PC-3 (cell line): ENCODE data around the gene XPO1. TPM values are rescaled to one million over a fixed set of nuclear protein-coding genes. Genes with fewer than 3 reads are reported as not detected.

ENCODE experiments used
- ATAC-seq: fragments of 200-7000 bp; cut with Tn5 transposase; 2 replicates; pipeline ENCODE4 v1.9.1; 2020; ENCODE audit warnings: mild to moderate bottlenecking, moderate library complexity
- BruUV-seq: library from RNA; stranded (reverse); fragments of 400-500 nt; replicated peaks from 2 replicates; lab custom pipeline; 2021; lab: Mats Ljungman, UMichigan
- CTCF ChIA-PET: fragments of 300-600 bp; sonication (Branson Sonifier 250); formaldehyde crosslinking; loops from one replicate; lab custom pipeline; 2022; ENCODE audit warnings: antibody characterized with exemption; lab: Charles Lee
- POLR2A ChIA-PET: fragments of 300-600 bp; sonication (Branson Sonifier 250); formaldehyde crosslinking; loops from one replicate; lab custom pipeline; 2022; ENCODE audit warnings: antibody characterized with exemption; ENCODE audit not compliant: unreplicated experiment; lab: Charles Lee
- DNase-seq: peaks from one replicate; pipeline ENCODE4 v3.0.0-alpha.2; 2015
- H2AFZ ChIP-seq: fragments of 300-600 bp; sonication (generic); 2 replicates; pipeline ENCODE4 v1.6.0; 2016; ENCODE audit warnings: antibody characterized with exemption, low read length
- H3F3A ChIP-seq: fragments of 300-600 bp; sonication (generic); one replicate; pipeline ENCODE4 v1.6.0; 2017; ENCODE audit warnings: antibody characterized with exemption, low read length, control low read depth, mild to moderate bottlenecking; ENCODE audit not compliant: unreplicated experiment
- H3K27ac ChIP-seq: fragments of 300-600 bp; sonication (generic); 2 replicates; pipeline ENCODE4 v1.5.1; 2016; ENCODE audit warnings: mild to moderate bottlenecking, low read length
- H3K27me3 ChIP-seq: fragments of 300-600 bp; sonication (generic); 2 replicates; pipeline ENCODE4 v1.6.1; 2016; ENCODE audit warnings: low read length, mixed read lengths
- H3K36me3 ChIP-seq: fragments of 300-600 bp; sonication (generic); 2 replicates; pipeline ENCODE4 v1.6.1; 2016; ENCODE audit warnings: low read depth, mixed run types, low read length, mixed read lengths
- H3K4me1 ChIP-seq: fragments of 300-600 bp; sonication (generic); 2 replicates; pipeline ENCODE4 v1.5.1; 2016; ENCODE audit warnings: low read length; ENCODE audit not compliant: insufficient read depth
- H3K4me2 ChIP-seq: fragments of 300-600 bp; sonication (generic); 2 replicates; pipeline ENCODE4 v1.6.0; 2016; ENCODE audit warnings: low read length
- H3K4me3 ChIP-seq: fragments of 300-600 bp; sonication (generic); 2 replicates; pipeline ENCODE4 v1.5.1; 2016; ENCODE audit warnings: mild to moderate bottlenecking, low read length, mixed read lengths
- H3K79me2 ChIP-seq: fragments of 300-600 bp; sonication (generic); 2 replicates; pipeline ENCODE4 v1.6.1; 2017; ENCODE audit warnings: low read length, mixed read lengths
- H3K9ac ChIP-seq: fragments of 300-600 bp; sonication (generic); 2 replicates; pipeline ENCODE4 v1.6.0; 2016; ENCODE audit warnings: mild to moderate bottlenecking, low read length
- H3K9me2 ChIP-seq: fragments of 300-600 bp; sonication (generic); replicated peaks from 2 replicates; pipeline ENCODE4 v1.6.1; 2016; ENCODE audit warnings: mixed run types, low read length, mixed read lengths
- H3K9me3 ChIP-seq: fragments of 300-600 bp; sonication (generic); 2 replicates; pipeline ENCODE4 v1.6.1; 2016; ENCODE audit warnings: low read length, mixed read lengths
- H4K20me1 ChIP-seq: fragments of 300-600 bp; sonication (generic); 2 replicates; pipeline ENCODE4 v1.6.1; 2016; ENCODE audit warnings: low read length, mixed read lengths
- EZH2 ChIP-seq: fragments of 300-600 bp; sonication (generic); IDR thresholded peaks from one replicate; pipeline ENCODE4 v1.6.1; 2017; ENCODE audit warnings: antibody characterized with exemption, mild to moderate bottlenecking, low read length; ENCODE audit not compliant: unreplicated experiment
- EZH2phosphoT487 ChIP-seq: fragments of 300-600 bp; sonication (generic); IDR thresholded peaks from 2 replicates; pipeline ENCODE4 v1.6.1; 2018; ENCODE audit warnings: mild to moderate bottlenecking, antibody characterized with exemption, low read length, borderline replicate concordance
- intact Hi-C: fragments of 100-400 bp; cut with micrococcal nuclease; formaldehyde crosslinking; loops from 2 replicates; pipeline ENCODE4 v1.9.0; 2023
- total RNA-seq: library from RNA; depleted of rRNA; stranded (reverse); fragments of >200 nt; gene quantifications from 2 replicates; pipeline ENCODE4 v1.2.3, GENCODE V29; 2014; rRNA removed
- TF ChIP-seq, protein P1 (sequence below): fragments of 300-600 bp; sonication (generic); conservative IDR thresholded peaks from 2 replicates; pipeline ENCODE4 v1.5.1; 2017; ENCODE audit warnings: antibody characterized with exemption, low read depth, mild to moderate bottlenecking, low read length

XPO1 gene
- total RNA-seq, 1 experiment from 2014 or later = 138 TPM

DNA sequence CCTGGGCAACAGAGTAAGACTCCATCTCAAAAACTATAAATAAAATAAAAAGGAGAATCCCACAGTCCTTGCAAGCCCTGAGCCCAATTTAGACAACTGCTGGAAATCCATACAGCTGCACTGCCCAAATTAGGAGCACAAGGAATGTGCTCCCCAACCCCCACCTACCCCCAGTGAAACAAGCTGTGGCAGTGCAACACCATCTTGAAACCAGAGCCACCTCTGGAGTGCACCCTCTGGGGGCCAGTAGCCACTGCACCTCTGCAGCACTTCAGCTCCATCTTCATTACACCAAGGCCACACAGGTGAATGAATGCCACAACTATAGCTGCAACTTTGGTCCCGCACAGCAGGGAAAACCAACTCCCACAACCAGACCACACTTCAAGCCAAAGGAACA lies 104.5 kb downstream of the XPO1 start:
- Histone ChIP-seq H3K9ac (no peak overlapping the region), H3K4me2 (no peak overlapping the region), H3F3A (no peaks in the 10 kb centered on the region), H3K9me3 (no peaks in the 10 kb centered on the region), H3K27me3 (no peaks in the 10 kb centered on the region), H2AFZ (no peak overlapping the region), H3K27ac (no peak overlapping the region), H3K4me1 (peaks cover 13% of the 10 kb centered on the region), H3K9me2 (no peaks in the 10 kb centered on the region), H3K4me3 (no peak overlapping the region), H3K79me2 (peaks cover 97% of the 10 kb centered on the region), H4K20me1 (peaks cover 47% of the 10 kb centered on the region; the same call in 1 of the 2 replicates), H3K36me3 (no peaks in the 10 kb centered on the region)
- no TSS peak for BruUV-seq
- intact Hi-C loops = no loop called here
- no peak for TF ChIP-seq EZH2
- ATAC-seq (no peak), DNase-seq (no peak)
- ChIA-PET POLR2A (no interaction called here), CTCF (no interaction called here)

- intact Hi-C loops = no loop called here
- no peak for DNase-seq
- Histone ChIP-seq H3K9ac (no peak overlapping the region), H2AFZ (no peak overlapping the region), H3K4me1 (peaks cover 13% of the 10 kb centered on the region), H3K4me3 (no peak overlapping the region), H3K79me2 (peaks cover 97% of the 10 kb centered on the region), H3K9me2 (no peaks in the 10 kb centered on the region), H3F3A (no peaks in the 10 kb centered on the region), H3K27ac (no peak overlapping the region), H3K36me3 (no peaks in the 10 kb centered on the region), H3K27me3 (no peaks in the 10 kb centered on the region), H3K4me2 (no peak overlapping the region), H4K20me1 (peaks cover 44% of the 10 kb centered on the region; the same call in 1 of the 2 replicates), H3K9me3 (no peaks in the 10 kb centered on the region)
- CTCF ChIA-PET = no interaction called here
- POLR2A ChIA-PET = no interaction called here
- TF ChIP-seq EZH2 (no peak), EZH2phosphoT487 (no peak)
- TF ChIP-seq, protein P1, sequence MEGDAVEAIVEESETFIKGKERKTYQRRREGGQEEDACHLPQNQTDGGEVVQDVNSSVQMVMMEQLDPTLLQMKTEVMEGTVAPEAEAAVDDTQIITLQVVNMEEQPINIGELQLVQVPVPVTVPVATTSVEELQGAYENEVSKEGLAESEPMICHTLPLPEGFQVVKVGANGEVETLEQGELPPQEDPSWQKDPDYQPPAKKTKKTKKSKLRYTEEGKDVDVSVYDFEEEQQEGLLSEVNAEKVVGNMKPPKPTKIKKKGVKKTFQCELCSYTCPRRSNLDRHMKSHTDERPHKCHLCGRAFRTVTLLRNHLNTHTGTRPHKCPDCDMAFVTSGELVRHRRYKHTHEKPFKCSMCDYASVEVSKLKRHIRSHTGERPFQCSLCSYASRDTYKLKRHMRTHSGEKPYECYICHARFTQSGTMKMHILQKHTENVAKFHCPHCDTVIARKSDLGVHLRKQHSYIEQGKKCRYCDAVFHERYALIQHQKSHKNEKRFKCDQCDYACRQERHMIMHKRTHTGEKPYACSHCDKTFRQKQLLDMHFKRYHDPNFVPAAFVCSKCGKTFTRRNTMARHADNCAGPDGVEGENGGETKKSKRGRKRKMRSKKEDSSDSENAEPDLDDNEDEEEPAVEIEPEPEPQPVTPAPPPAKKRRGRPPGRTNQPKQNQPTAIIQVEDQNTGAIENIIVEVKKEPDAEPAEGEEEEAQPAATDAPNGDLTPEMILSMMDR = no peak
- no peak for ATAC-seq
- no TSS peak for BruUV-seq
Measured at GRCh38 chr2:61432990-61433389, 105.2 kb downstream of the XPO1 start.

- no peak for ATAC-seq
- CTCF ChIA-PET = interaction anchor here (0.6 kb wide), 1 partner anchor 288 kb away, joined by 3 read pairs; no protein-coding TSS in a partner anchor
- H4K20me1 ChIP-seq = peaks cover 32% of the 10 kb centered on the region; the same call in 1 of the 2 replicates
Measured at GRCh38 chr2:61431345-61431744, 106.8 kb downstream of the XPO1 start.

More at GRCh38 chr2:61431345-61431744, 106.8 kb downstream of the XPO1 start:
- peaks cover 98% of the 10 kb centered on the region for H3K79me2 ChIP-seq
- intact Hi-C loops = no loop called here
- no peak overlapping the region for H3K27ac ChIP-seq
- TF ChIP-seq, protein P1 = no peak
- TF ChIP-seq EZH2phosphoT487 (no peak), EZH2 (no peak)
- no TSS peak for BruUV-seq
- H3K9me2 ChIP-seq = no peaks in the 10 kb centered on the region
- no peak for DNase-seq
- no peaks in the 10 kb centered on the region for H3K9me3 ChIP-seq
- POLR2A ChIA-PET = no interaction called here
- no peaks in the 10 kb centered on the region for H3F3A ChIP-seq
- no peak overlapping the region for H2AFZ ChIP-seq
- peaks cover 4% of the 10 kb centered on the region for H3K4me1 ChIP-seq
- H3K9ac ChIP-seq = no peak overlapping the region
- no peaks in the 10 kb centered on the region for H3K36me3 ChIP-seq
- H3K4me2 ChIP-seq = no peak overlapping the region
- H3K4me3 ChIP-seq = no peak overlapping the region
- no peaks in the 10 kb centered on the region for H3K27me3 ChIP-seq

Other genes starting within 250 kb of the XPO1 start
- gene USP34, start 67.3 kb downstream of the XPO1 start, total RNA-seq = 67.1 and 74.5 TPM in 2 replicates